Stimulated activated CD4-positive, alpha-beta T cell treated with anti-CD3 and anti-CD28 coated beads, Interleukin-15, amount 100 ng/mL, for 48 hours (primary cell): ENCODE measurements around the gene AP3B1.

Experiments
- DNase-seq, 2 donors: peaks; one replicate each; pipeline ENCODE4 v3.0.0-alpha.2; 2020; ENCODE audit warnings: low read depth in 2 of 2

Gene AP3B1

GRCh38 chr5:78162253-78162862 lies 132.1 kb downstream of the AP3B1 start:
- no peak for DNase-seq

GRCh38 chr5:78157001-78157400 lies 137.5 kb downstream of the AP3B1 start:
- no peak for DNase-seq

GRCh38 chr5:78151594-78152271 lies 142.8 kb downstream of the AP3B1 start:
- DNase-seq, result no peak

- no peak for DNase-seq
Observed at GRCh38 chr5:78137290-78137689, 157.2 kb downstream of the AP3B1 start.

- no peak for DNase-seq
Observed at GRCh38 chr5:78133423-78133822, 161.1 kb downstream of the AP3B1 start.

GRCh38 chr5:78132507-78132906 lies 162.0 kb downstream of the AP3B1 start:
- DNase-seq, result no peak

- DNase-seq, result no peak
Observed at GRCh38 chr5:78129597-78129996, 164.9 kb downstream of the AP3B1 start.

- no peak for DNase-seq
Observed at GRCh38 chr5:78127875-78128274, 166.6 kb downstream of the AP3B1 start.

- no peak for DNase-seq
Observed at GRCh38 chr5:78126536-78126935, 168.0 kb downstream of the AP3B1 start.

GRCh38 chr5:78116167-78116566 lies 178.3 kb downstream of the AP3B1 start:
- DNase-seq, result no peak

GRCh38 chr5:78113689-78114264 lies 180.7 kb downstream of the AP3B1 start:
- DNase-seq, result no peak

GRCh38 chr5:78112931-78113330 lies 181.6 kb downstream of the AP3B1 start:
- no peak for DNase-seq

- DNase-seq, result no peak
Observed at GRCh38 chr5:78109891-78110324, 184.6 kb downstream of the AP3B1 start.

- no peak for DNase-seq
Observed at GRCh38 chr5:78108564-78108963, 185.9 kb downstream of the AP3B1 start.

- DNase-seq, result no peak
Observed at GRCh38 chr5:78103232-78103918, 191.1 kb downstream of the AP3B1 start.

GRCh38 chr5:78102500-78102899 lies 192.0 kb downstream of the AP3B1 start:
- no peak for DNase-seq

- DNase-seq, result no peak
Observed at GRCh38 chr5:78095125-78095524, 199.4 kb downstream of the AP3B1 start.

GRCh38 chr5:78090002-78090401 lies 204.5 kb downstream of the AP3B1 start:
- no peak for DNase-seq

- no peak for DNase-seq
Observed at GRCh38 chr5:78078858-78079257, 215.6 kb downstream of the AP3B1 start.

- no peak for DNase-seq
Observed at GRCh38 chr5:78077369-78078068, 217.0 kb downstream of the AP3B1 start.

- no peak for DNase-seq
Observed at GRCh38 chr5:78076351-78076750, 218.1 kb downstream of the AP3B1 start.

GRCh38 chr5:78075301-78075700 lies 219.2 kb downstream of the AP3B1 start:
- DNase-seq, result no peak
